ENCODE results near the gene RABGAP1L.

The RABGAP1L gene

DNA sequence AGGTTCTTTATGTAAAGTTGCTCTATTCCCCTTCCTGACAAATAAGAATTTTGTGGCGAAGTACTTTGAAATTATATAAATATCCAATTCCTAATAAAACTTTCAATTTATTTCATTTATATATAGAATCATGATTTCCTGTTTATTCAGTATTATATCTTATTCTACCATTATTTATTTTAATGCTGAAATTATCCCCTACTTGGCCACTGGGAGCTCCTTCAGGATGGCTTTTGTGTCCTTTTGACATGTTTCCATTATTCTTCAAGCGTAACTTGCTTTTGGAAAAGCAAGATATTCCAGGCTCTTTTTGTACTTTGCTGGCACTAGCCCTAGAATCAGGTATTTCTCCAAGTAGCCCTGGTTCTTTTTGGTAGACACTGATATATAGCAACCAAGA lies 773.3 kb downstream of the RABGAP1L start:
- no peak for DNase-seq (ENCODE audit: low read depth in 2 of 2)

DNA sequence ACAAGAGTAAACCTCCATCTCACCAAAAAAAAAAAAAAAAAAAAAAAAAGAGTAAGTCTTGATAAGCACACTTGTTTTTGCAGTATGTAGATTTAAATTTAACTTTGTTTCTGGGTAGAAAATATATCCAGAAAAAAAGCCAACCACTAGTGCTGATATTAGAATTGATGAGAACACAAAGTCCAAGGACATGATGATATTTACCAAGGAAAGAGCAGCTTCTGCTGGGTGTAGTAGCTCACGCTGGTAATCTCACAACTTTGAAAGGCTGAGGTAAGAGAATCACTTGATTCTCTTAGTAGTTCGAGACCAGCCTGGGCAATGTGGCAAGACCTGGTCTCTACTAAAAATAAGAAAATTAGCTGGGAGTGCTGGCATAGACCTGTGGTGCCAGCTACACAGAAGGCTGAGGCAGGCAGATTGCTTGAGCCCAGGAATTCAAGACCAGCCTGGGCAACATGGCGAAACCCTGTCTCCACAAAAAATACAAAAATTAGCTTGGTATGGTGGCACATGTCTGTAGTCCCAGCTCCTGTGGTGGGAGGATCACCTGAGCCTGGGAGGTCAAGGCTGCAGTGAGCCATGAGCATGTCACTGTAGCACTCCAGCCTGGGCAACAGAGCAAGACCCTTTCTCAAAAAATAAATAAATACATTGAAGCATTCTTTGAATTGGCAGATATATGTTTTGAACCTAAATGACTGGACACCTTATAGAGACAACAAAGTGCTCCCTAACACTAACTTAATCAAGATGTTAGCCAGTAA lies 776.8 kb downstream of the RABGAP1L start:
- no peak for DNase-seq (ENCODE audit: low read depth in 2 of 2)

DNA sequence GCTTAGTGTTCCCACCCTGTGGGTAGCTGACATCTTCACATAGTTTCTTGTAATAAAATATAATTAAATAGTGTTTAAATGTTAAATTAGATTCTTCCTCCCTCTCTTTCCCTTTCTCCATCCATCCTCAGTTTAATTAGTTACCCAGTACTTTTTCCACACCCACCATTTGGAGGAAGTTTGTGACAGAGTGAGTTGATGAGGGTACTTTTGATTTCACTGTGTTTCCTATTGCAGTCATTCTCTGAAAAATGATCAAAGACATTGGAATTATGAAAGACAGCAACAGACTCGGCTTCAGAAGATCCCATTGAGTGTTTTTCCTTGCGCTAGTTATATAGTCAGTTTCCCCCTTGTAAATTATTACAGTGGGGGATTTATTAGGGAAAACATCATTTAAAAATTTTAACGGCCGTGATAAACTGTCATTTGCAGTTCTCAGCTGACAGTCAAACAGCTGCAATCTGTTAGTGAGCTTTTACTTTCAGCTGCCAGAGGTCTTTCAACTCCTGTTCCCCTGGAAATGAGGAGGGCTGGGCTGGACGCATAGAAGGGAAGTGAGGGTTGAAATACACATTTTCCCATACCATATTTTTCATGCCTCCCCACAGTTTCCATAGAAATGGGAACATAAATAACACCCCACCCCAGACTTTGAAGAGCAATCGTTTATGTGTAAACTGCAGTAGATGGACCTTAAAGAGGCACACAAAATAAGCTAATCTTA lies 779.1 kb downstream of the RABGAP1L start:
- no peak for DNase-seq (ENCODE audit: low read depth in 2 of 2)

DNA sequence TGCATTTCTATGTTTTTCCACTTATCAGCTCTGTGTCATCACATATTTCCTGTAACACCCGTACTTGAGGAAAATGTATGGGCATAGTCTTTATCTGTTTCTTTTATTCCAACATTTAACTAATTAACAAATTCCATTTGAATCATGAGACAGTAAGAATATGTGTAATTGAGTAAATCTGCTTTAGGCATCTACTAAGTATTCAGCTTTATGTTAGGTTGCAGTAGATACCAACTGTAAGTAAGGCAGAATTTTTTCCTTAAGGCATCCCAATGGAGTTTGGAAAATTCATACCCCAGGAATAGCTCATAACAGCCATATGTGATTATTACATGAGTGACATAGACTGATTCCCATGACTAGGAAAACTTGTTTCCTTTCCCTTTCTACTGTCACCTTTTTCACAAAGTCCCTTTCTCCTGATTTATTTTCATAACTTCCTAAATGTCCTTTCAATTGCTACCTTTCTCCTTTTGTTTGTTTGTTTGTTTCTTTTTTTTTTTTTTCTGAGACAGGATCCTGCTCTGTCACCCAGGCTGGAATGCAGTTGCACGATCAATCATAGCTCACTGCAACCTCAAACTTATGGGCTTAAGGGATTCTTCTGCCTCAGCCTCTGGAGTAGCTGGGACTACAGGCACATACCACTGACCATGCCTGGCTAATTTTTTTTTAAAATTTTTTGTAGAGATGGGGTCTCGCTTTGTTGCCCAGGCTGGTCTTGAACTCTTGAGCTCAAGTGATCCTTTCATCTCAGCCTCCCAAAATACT lies 780.6 kb downstream of the RABGAP1L start:
- no peak for DNase-seq (ENCODE audit: low read depth in 2 of 2)

DNA sequence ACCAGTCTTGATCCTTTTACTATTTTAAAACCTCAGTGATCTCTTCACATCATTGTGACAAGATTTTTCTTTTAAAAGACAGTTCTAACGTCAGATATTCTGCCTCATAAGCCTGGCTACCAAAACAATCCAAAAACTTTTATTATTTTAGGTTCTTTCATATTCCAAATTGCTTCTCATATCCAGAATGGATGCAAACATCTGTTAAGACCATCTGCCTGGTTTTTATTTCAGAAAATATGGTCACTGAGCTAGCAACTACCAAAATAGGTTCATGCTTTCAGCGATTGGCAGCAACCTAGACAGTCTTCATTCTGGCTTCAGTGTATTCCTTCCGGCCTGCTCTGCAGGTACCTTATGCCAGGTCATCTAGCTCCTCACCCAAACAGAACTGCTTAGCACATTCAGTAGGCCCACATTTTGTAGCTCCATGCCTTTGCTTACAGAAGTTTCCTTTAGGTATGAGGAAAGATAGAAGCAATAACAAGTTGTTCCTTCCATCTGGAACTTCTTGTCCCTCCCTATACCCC lies 781.4 kb downstream of the RABGAP1L start:
- no peak for DNase-seq (ENCODE audit: low read depth in 2 of 2)

DNA sequence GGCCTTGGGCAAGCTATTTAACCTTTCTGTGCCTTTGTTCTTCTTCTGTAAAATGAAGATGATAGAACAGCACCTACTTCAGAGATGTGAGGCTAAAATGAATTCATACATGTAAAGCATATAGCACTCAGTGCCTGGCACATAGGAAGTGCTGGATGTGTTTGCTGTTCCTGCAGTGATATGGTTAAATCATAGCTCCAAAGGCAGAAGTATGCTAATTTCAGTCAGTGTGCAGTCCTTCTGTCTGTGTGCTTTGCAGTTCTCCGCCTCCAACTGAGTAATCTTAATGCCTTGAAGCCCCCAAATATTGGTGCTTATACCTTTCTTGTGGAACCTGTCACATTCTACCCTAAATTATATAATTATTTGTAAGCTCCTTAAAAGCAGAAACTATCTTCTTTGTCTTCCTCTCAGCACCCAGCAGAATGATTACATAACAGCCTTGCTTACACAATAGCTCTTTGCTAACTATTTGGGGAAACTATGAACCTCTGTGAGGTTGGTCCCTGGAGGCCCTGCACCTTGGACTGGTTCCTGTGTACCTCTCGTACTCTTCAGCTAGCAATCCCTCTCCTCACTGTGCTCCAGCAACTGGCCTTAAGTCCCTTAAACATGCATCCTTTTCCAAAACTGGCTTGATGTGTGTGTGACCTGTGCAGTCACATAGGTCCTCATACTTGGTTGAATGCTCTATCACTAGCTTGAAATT lies 783.4 kb downstream of the RABGAP1L start:
- DNase-seq (ENCODE audit: low read depth in 2 of 2), result no peak

DNA sequence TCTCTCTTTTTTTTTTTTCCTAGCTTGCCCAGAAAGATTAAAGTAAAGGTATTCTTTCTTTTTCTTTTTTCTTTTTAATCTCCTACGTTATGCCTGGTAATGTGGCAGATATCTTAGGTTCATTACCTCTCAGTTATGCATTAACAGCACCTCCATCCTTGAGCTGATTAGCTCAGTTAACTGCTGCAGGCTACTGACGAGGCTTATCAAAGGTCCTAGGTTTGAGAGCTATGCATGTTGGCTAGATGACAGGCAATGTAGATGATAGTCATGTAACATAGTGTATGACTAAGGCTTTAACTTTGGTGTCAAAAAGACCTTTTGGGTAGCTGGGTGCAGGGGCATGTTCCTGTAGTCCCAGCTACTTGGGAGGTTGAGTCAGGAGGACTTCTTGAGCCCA lies 786.7 kb downstream of the RABGAP1L start:
- DNase-seq (ENCODE audit: low read depth in 2 of 2), result no peak

DNA sequence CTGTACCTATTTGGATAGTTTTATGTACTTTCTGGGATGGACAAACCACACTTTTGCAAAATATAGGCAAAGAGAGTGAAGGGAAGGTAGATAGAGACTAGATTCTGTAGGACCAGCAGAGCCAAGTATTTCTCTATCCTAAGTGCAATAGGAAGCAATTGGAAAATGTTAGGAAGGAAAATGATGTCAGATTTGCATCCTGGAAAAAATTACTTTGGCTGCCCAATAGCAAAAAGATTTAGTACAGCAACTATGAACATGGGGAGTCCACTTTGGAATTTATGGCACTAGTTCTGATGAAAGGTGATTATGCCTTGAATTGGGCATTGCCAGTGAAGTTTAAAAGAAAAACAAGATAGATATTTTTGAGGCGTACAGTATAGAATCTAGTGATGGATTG lies 789.7 kb downstream of the RABGAP1L start:
- DNase-seq (ENCODE audit: low read depth in 2 of 2), result no peak

DNA sequence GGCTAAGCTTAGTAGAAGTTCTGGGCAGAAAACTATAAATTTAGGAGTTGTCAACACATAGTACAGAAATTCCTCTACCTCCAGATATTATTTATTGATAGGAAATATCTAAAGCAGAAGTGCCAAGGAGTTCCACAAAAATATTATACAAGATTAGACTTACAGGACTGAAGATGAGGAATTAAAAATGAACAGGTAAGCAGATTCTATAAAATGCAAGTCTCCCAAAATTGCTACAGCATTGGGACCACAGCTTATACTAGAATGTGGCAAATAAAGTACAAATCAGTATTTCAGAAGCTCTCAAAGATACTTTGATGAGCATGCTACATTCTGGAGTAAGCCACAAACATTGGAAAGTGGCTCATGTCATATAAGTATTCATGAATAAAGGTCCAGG lies 790.3 kb downstream of the RABGAP1L start:
- DNase-seq (ENCODE audit: low read depth in 2 of 2), result no peak

DNA sequence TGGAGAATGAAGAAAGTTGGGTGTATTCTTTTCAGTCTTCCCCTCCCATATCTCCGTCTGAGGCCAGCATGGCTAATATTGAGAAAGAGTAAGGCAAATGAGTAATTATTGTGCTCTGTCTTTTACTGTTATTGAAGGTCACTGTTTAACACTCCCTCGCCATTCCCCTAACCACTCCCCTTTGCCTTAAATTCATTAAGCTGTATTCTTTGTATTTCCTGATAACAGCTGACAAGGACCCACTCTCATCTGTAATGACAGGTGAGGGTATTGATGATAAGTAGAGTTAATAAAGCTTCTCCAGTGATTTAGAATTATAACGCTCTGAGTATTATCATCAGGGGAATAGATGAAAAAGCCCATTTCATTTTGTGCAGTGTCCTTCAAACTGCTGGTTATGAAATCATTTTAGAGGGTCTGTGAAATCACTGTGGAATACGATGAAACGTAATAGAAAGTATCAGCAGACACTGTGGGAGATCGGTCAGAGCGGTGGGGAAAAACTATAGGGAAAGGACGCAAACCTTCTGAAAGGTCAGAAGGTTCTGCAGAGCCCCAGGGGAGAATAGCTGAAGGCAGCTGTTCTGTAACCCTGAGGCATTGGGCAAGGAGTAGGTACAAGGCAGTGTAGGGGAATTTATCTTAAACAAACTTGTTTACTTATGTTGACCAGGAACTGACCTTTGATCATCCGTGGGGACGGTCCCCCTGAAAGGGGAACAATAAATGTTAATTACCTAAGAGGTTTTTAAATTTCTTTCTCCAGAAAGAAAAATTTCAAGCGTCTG lies 794.2 kb downstream of the RABGAP1L start:
- DNase-seq (ENCODE audit: low read depth in 2 of 2), result no peak

DNA sequence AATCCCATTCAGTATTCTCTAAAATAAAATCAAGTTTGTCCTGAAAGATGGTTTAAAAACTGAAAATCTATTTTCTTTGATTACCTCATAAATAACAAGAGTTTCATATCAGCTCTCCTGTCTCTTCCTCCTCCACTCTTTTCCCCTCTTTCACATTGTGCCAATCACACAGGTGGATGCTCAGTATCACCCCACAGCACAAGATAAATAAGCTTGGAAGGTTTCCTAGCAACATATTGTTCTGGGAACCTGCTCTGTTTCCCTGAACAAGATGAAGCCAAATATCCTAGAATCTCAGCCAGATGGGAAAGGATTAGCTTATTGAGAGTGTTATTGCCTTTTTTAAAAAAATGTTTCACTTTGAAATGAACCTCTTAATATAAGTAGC lies 794.7 kb downstream of the RABGAP1L start:
- no peak for DNase-seq (ENCODE audit: low read depth in 2 of 2)

DNA sequence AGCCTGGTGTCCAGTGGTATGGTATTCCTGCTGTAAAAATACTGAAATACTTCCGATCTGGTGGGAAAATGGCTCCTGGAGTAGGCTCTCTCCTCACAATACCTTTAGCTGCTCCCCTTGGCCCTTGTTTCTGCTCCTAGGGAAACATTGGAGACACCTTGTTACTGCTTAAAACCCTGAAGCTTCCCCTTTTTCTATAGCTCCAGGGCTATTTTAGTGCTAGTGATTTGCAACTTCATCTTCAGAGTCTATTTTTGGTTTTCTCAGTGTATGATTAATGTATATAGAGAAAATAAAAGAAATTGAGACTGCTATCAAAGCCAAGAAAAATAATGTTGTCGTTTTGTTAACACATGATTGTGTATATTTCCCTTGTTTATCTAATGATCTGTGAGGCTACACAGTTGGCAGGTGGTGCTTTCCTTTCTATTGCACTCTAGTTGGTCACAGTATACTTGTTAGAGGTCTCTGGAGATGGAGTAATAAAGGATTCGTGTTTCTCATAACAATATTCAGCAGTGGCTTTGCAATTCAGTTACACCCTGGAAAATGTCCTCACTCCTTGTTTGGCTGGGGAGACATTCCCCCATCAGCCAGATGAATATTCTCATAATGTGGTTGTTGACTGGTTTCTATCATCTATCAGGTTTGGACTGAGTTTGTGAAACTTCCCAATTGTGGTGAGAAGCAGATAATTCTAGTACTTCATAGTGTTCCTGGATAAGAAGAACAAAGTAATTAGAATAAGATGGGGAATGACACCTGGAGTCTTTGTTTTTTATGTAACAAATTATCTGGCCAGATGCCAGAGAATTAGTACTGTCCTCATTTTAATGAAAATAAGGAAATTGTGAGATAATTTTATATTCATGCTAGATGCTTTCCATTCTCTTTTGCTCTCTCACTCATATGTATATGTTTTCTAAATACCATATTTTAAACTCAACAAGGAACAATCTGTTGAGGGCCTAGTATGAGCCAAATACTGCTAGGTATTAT lies 795.6 kb downstream of the RABGAP1L start:
- no peak for DNase-seq (ENCODE audit: low read depth in 2 of 2)

DNA sequence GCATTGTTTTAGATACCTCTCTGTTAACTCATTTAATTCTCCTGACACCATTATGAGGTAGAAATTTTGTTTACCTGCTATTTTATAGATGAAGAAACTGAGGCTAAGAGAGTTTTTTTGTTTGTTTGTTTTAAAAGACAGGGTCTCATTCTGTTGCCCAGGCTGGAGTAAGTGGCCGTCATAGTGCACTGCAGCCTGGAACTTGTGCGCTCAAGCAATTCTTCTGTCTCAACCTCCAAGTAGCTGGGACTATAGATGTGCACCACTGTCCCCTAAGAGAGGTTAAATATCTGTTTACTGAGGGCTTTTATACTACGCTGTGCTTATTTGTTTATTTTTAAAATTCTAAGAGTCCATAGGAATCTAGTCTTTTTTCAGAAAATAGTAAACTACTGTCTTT lies 796.8 kb downstream of the RABGAP1L start:
- no peak for DNase-seq (ENCODE audit: low read depth in 2 of 2)

DNA sequence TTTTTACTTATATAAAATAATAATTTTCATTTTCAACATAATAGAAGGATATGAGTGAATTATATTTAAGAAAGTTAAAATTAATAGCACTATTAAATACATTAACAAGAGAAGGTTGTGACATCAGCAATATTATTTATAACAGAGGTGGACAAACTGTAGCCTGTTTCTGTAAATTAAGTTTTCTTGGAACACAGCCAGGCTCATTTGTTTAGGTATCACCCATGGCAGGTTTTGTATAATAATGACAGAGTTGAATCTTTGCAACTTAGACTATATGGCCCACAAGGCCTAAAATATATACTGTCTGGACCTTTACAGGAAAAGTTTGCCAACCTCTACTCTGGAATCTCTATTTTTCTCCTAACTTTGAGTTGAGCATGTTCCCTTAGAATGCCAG lies 797.7 kb downstream of the RABGAP1L start:
- DNase-seq (ENCODE audit: low read depth in 2 of 2), result no peak

DNA sequence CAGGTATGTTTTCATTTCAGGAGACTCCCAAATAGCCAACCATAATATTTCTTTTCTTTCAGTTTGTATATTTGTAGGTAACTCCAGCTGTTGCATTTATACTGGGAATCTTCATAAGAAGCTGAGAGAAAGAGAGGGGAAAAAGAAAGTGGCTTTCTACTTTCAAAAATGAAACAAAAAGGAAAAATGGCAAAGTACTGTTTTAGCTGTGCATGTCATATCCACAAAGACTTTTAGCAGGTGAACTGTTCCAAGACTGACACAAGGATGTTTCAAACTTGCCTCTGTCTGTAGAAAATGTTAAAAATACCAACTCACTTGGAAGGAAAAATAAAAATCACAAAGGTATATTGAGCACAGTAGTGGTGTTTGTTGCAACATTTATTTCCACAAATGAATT lies 798.5 kb downstream of the RABGAP1L start:
- no peak for DNase-seq (ENCODE audit: low read depth in 2 of 2)

DNA sequence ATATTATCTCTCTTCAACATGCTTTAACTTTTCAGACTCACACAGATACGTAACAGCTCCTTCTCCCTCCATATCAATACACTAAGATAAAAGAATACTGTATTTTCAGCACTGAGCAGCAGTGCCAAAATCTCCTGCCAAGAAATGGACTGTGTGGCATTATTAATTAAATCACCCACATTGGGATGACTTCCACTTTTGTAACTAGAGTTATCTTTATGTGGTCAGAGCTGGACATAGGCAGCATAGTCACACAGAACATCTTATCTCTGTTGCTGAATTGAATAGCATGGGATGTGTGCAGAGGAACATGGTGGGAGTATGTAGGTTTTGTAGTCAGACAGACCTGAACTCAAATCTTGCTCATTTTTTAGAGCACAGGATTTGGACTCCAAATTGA lies 799.1 kb downstream of the RABGAP1L start:
- DNase-seq (ENCODE audit: low read depth in 2 of 2), result no peak

DNA sequence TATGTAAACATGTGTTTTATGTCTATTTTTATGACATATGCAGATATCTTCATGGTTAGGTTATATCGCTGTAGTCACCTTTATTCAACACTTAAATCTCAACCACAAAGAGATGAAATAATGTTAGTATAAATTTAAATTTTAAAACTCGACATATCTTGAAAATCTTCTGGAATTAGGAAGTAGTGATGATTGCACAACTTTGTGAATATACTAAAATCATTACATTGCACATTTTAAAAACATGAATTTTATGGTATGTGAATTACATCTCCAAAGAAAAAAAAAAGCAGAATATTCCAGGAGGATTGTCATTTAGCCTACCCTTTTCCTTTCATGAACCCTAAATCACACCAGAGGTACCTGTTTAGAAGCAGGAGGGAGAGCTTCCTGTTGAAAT lies 801.0 kb downstream of the RABGAP1L start:
- DNase-seq (ENCODE audit: low read depth in 2 of 2), result no peak

DNA sequence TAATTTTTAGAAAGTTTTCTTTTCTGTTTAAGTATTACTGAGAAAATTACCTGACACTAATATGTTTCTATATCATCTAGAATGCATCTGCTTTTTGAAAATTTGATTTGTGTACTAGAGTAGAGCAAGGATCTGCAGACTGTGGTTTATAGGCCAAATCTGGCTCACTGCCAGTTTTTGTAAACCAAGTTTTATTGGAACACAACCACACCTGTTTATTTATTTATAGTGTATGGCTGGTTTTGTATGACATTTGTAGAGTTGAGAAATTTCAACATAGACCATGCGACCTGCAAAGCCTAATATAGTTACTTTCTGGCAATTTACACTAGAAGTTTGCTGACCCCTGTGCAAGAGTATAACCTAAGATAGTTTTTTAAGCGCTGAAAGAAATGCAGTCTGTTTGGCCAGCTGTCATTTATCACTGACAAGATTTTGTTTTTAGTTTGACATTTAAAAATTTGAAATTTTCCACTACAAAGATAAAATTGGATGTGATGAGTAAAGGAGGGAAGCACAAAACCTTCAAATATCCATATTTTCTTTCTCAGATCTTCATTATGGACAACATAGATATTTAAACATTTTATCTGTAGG lies 804.3 kb downstream of the RABGAP1L start:
- DNase-seq (ENCODE audit: low read depth in 2 of 2), result no peak

DNA sequence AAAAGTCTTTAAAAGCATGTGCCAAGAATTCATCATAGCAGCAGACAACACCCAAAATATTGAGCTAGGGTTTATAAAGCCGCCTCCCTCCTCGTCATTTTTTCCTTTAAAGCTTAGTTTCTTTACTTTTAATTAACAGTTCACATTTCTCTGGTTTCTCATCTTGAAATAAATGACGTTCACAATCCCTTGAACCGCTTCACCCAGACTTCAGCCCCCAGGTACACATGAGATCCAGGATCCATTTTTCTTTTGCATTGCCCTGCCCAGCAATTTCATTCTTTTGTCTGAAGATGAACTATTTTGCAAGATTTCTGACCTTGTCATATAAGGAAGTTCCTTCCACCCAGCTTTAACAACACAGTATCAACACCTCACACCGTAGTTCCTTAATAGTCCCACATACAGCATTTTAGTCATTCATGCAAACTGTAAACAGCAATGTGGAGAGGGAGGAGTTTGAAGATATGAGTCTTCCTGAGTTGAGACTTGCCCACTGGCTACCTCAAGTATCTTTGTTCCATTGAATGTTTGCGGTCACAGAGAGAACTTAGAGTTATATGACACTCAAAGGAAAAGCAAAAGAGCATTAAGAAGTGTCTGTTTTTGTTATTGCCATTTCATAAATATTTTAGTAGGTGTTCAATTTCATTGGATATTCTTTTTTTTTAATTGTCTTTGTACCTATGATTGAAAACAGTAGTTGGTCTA lies 805.1 kb downstream of the RABGAP1L start:
- peak in 1 of 2 donors; percentile 24 for DNase-seq (ENCODE audit: low read depth in 2 of 2)

Measured in activated CD4-positive, alpha-beta T cell treated with anti-CD3 and anti-CD28 coated beads for 24 hours (primary cell).